SKM-1 (cell line): Measurements from ENCODE around the gene TLR7.

Experiments used
- DNase-seq: peaks from one replicate; lab custom pipeline; 2025; ENCODE audit not compliant: unreplicated experiment; lab: John Stamatoyannopoulos, UW

Gene TLR7

GRCh38 chrX:12922599-12922919, 55.7 kb downstream of the TLR7 start:
- DNase-seq, result no peak

- DNase-seq, result no peak
Measured at GRCh38 chrX:12929701-12930100, 62.8 kb downstream of the TLR7 start.

GRCh38 chrX:12930150-12930549, 63.3 kb downstream of the TLR7 start:
- no peak for DNase-seq

GRCh38 chrX:12932244-12932643, 65.4 kb downstream of the TLR7 start:
- no peak for DNase-seq

GRCh38 chrX:12934850-12935249, 68.0 kb downstream of the TLR7 start:
- DNase-seq, result no peak

- no peak for DNase-seq
Measured at GRCh38 chrX:12936947-12937346, 70.1 kb downstream of the TLR7 start.
